SK-N-SH treated with all-trans-retinoic acid at 6 μM for 48 hours (cell line): Measurements from ENCODE around the gene AIG1.

ENCODE experiments used
- ATAC-seq: fragments of 200-7000 bp; cut with Tn5 transposase; 3 replicates; pipeline ENCODE4 v1.9.1; 2020; ENCODE audit warnings: mild to moderate bottlenecking, moderate library complexity
- ARNTL ChIP-seq: fragments of 450-650 bp; formaldehyde crosslinking; IDR thresholded peaks from 2 replicates; pipeline ENCODE4 v1.5.0; 2020; ENCODE audit warnings: low read depth, mild to moderate bottlenecking, moderate library complexity, borderline replicate concordance
- BACH2 ChIP-seq: fragments of 250-450 bp; sonication (Bioruptor Pico); IDR thresholded peaks from 2 replicates; pipeline ENCODE4 v1.9.0; 2021; ENCODE audit warnings: mild to moderate bottlenecking, borderline replicate concordance
- CREB5 ChIP-seq: fragments of 250-450 bp; sonication (Bioruptor Pico); IDR thresholded peaks from 2 replicates; pipeline ENCODE4 v1.5.1; 2020; ENCODE audit warnings: low read depth, mild to moderate bottlenecking, moderate library complexity
- CSDC2 ChIP-seq: fragments of 250-450 bp; sonication (Bioruptor Pico); IDR thresholded peaks from 2 replicates; pipeline ENCODE4 v1.5.0; 2020; ENCODE audit warnings: mild to moderate bottlenecking, moderate library complexity
- CSRNP3 ChIP-seq: fragments of 250-450 bp; sonication (Bioruptor Pico); IDR thresholded peaks from 2 replicates; pipeline ENCODE4 v1.5.1; 2021; ENCODE audit warnings: mild to moderate bottlenecking, moderate library complexity
- ESRRG ChIP-seq: fragments of 250-450 bp; sonication (Bioruptor Pico); IDR thresholded peaks from 2 replicates; pipeline ENCODE4 v1.6.1; 2021; ENCODE audit warnings: mild to moderate bottlenecking
- ISL1 ChIP-seq: fragments of 250-450 bp; sonication (Bioruptor Pico); IDR thresholded peaks from 2 replicates; pipeline ENCODE4 v2.1.2; 2022; ENCODE audit warnings: mild to moderate bottlenecking, moderate library complexity
- OSR1 ChIP-seq: fragments of 250-450 bp; sonication (Bioruptor Pico); IDR thresholded peaks from 2 replicates; pipeline ENCODE4 v1.8.0; 2022; ENCODE audit warnings: moderate library complexity, mild to moderate bottlenecking, inconsistent platforms
- RARB ChIP-seq: fragments of 250-450 bp; sonication (Bioruptor Pico); IDR thresholded peaks from 2 replicates; pipeline ENCODE4 v1.8.0; 2021; ENCODE audit warnings: mild to moderate bottlenecking, moderate library complexity
- SNAI2 ChIP-seq: fragments of 250-450 bp; sonication (Bioruptor Pico); IDR thresholded peaks from 2 replicates; pipeline ENCODE4 v1.5.0; 2020; ENCODE audit warnings: mild to moderate bottlenecking, moderate library complexity
- TCF4 ChIP-seq: fragments of 250-450 bp; sonication (Bioruptor Pico); IDR thresholded peaks from 2 replicates; pipeline ENCODE4 v1.8.0; 2021; ENCODE audit warnings: mild to moderate bottlenecking, moderate library complexity, borderline replicate concordance
- TOX ChIP-seq: fragments of 250-450 bp; sonication (Bioruptor Pico); IDR thresholded peaks from 2 replicates; pipeline ENCODE4 v1.8.0; 2021; ENCODE audit warnings: mild to moderate bottlenecking, moderate library complexity, borderline replicate concordance
- ZC3H10 ChIP-seq: fragments of 250-450 bp; sonication (Bioruptor Pico); IDR thresholded peaks from 2 replicates; pipeline ENCODE4 v1.5.1; 2021; ENCODE audit warnings: mild to moderate bottlenecking, moderate library complexity
- ZFP3 ChIP-seq: fragments of 250-450 bp; sonication (Bioruptor Pico); IDR thresholded peaks from 2 replicates; pipeline ENCODE4 v1.5.0; 2020; ENCODE audit warnings: mild to moderate bottlenecking, moderate library complexity
- ZFP30 ChIP-seq: fragments of 450-650 bp; formaldehyde crosslinking; IDR thresholded peaks from 2 replicates; pipeline ENCODE4 v1.5.0; 2022; ENCODE audit warnings: mild to moderate bottlenecking, moderate library complexity
- ZNF565 ChIP-seq: fragments of 450-650 bp; formaldehyde crosslinking; conservative IDR thresholded peaks from 2 replicates; pipeline ENCODE4 v1.5.0; 2020; ENCODE audit warnings: low read depth, mild to moderate bottlenecking, moderate library complexity
- ZNF8 ChIP-seq: fragments of 450-650 bp; formaldehyde crosslinking; IDR thresholded peaks from 2 replicates; pipeline ENCODE4 v1.5.0; 2020; ENCODE audit warnings: mild to moderate bottlenecking, moderate library complexity
- TF ChIP-seq, protein P1 (sequence below): fragments of 250-450 bp; sonication (Bioruptor Pico); IDR thresholded peaks from 2 replicates; pipeline ENCODE4 v1.5.0; 2020; ENCODE audit warnings: mild to moderate bottlenecking, moderate library complexity
- TF ChIP-seq, protein P2 (sequence below): fragments of 250-450 bp; sonication (Bioruptor Pico); IDR thresholded peaks from 2 replicates; pipeline ENCODE4 v1.8.0; 2020; ENCODE audit warnings: mild to moderate bottlenecking, moderate library complexity, borderline replicate concordance
- TF ChIP-seq, protein P3 (sequence below): fragments of 250-450 bp; sonication (Bioruptor Pico); IDR thresholded peaks from 2 replicates; pipeline ENCODE4 v1.8.0; 2021; ENCODE audit warnings: low read depth, mild to moderate bottlenecking, moderate library complexity, borderline replicate concordance

Gene AIG1

GRCh38 chr6:143247586-143247985 lies 186.9 kb downstream of the AIG1 start (continued):
- TF ChIP-seq OSR1 (CRISPR knock-in tag): no peak
- TF ChIP-seq ZFP3 (CRISPR knock-in tag): no peak
- no peak for TF ChIP-seq ZC3H10 (CRISPR knock-in tag)

DNA sequence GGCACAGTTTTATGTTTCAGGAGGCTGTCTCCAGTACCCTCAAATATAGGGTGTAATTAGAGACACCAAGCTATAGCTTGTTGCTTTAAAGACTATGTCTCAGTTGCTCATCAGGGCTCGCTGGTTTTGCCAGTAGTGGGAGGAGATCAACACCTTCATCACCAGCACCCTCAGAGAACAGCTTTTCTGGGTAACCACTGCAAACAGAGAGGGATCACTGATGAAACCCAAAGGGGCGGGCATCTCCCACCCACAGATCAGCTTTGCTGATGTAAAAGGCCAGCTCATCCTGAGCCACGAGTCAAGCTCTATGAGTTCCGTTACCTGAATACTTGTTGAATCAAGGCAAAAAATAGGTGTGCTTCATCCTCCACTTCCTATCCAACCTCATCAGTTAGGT lies 187.7 kb downstream of the AIG1 start:
- no peak for TF ChIP-seq ZNF565 (CRISPR knock-in tag)
- TF ChIP-seq ZNF8 (CRISPR knock-in tag): no peak
- no peak for TF ChIP-seq ZFP3 (CRISPR knock-in tag)
- TF ChIP-seq, protein P1, sequence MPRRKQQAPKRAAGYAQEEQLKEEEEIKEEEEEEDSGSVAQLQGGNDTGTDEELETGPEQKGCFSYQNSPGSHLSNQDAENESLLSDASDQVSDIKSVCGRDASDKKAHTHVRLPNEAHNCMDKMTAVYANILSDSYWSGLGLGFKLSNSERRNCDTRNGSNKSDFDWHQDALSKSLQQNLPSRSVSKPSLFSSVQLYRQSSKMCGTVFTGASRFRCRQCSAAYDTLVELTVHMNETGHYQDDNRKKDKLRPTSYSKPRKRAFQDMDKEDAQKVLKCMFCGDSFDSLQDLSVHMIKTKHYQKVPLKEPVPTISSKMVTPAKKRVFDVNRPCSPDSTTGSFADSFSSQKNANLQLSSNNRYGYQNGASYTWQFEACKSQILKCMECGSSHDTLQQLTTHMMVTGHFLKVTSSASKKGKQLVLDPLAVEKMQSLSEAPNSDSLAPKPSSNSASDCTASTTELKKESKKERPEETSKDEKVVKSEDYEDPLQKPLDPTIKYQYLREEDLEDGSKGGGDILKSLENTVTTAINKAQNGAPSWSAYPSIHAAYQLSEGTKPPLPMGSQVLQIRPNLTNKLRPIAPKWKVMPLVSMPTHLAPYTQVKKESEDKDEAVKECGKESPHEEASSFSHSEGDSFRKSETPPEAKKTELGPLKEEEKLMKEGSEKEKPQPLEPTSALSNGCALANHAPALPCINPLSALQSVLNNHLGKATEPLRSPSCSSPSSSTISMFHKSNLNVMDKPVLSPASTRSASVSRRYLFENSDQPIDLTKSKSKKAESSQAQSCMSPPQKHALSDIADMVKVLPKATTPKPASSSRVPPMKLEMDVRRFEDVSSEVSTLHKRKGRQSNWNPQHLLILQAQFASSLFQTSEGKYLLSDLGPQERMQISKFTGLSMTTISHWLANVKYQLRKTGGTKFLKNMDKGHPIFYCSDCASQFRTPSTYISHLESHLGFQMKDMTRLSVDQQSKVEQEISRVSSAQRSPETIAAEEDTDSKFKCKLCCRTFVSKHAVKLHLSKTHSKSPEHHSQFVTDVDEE (CRISPR knock-in tag): no peak
- TF ChIP-seq CSDC2 (CRISPR knock-in tag): no peak
- no peak for TF ChIP-seq CSRNP3 (CRISPR knock-in tag)
- no peak for TF ChIP-seq ARNTL (CRISPR knock-in tag)
- TF ChIP-seq SNAI2 (CRISPR knock-in tag): no peak
- no peak for TF ChIP-seq CREB5 (CRISPR knock-in tag)
- no peak for TF ChIP-seq RARB
- TF ChIP-seq, all 23 proteins: peak for 0
- ATAC-seq: no peak

- no peak for ATAC-seq
- TF ChIP-seq, protein P2, sequence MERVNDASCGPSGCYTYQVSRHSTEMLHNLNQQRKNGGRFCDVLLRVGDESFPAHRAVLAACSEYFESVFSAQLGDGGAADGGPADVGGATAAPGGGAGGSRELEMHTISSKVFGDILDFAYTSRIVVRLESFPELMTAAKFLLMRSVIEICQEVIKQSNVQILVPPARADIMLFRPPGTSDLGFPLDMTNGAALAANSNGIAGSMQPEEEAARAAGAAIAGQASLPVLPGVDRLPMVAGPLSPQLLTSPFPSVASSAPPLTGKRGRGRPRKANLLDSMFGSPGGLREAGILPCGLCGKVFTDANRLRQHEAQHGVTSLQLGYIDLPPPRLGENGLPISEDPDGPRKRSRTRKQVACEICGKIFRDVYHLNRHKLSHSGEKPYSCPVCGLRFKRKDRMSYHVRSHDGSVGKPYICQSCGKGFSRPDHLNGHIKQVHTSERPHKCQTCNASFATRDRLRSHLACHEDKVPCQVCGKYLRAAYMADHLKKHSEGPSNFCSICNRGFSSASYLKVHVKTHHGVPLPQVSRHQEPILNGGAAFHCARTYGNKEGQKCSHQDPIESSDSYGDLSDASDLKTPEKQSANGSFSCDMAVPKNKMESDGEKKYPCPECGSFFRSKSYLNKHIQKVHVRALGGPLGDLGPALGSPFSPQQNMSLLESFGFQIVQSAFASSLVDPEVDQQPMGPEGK (CRISPR knock-in tag): no peak
- TF ChIP-seq ZFP3 (CRISPR knock-in tag) (no peak), OSR1 (CRISPR knock-in tag) (no peak), TCF4 (no peak), BACH2 (CRISPR knock-in tag) (no peak), ZC3H10 (CRISPR knock-in tag) (no peak), ESRRG (no peak), ZNF8 (CRISPR knock-in tag) (no peak), ZNF565 (CRISPR knock-in tag) (no peak)
- TF ChIP-seq, protein P3, sequence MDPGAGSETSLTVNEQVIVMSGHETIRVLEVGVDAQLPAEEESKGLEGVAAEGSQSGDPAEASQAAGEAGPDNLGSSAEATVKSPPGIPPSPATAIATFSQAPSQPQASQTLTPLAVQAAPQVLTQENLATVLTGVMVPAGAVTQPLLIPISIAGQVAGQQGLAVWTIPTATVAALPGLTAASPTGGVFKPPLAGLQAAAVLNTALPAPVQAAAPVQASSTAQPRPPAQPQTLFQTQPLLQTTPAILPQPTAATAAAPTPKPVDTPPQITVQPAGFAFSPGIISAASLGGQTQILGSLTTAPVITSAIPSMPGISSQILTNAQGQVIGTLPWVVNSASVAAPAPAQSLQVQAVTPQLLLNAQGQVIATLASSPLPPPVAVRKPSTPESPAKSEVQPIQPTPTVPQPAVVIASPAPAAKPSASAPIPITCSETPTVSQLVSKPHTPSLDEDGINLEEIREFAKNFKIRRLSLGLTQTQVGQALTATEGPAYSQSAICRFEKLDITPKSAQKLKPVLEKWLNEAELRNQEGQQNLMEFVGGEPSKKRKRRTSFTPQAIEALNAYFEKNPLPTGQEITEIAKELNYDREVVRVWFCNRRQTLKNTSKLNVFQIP: no peak
These were observed 190.6 kb downstream of the AIG1 start for GRCh38 chr6:143251288-143251687.

DNA sequence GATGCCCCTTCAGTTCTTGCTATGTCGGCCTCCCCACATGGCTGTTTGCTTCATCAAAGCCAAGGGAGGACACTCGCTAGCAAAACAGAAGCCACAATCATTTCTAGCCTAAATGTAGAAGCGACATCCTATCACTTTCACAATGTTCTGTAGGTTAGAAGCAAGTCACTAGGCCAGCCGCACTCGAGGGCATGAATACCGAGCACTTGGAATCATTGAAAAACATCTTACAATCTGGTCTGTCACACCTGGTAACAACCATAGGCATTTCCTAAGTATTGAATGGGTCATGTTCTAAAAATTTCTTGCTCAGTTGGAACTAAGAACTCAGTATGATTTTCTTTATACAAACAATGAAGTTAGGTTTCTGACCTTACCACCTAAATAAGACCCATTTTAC lies 192.3 kb downstream of the AIG1 start:
- ATAC-seq: no peak
- no peak for TF ChIP-seq BACH2 (CRISPR knock-in tag)
- TF ChIP-seq ZFP3 (CRISPR knock-in tag): no peak
- TF ChIP-seq OSR1 (CRISPR knock-in tag): no peak
- no peak for TF ChIP-seq ZC3H10 (CRISPR knock-in tag)
- TF ChIP-seq CSRNP3 (CRISPR knock-in tag): no peak
- no peak for TF ChIP-seq SNAI2 (CRISPR knock-in tag)
- no peak for TF ChIP-seq ISL1 (CRISPR knock-in tag)
- TF ChIP-seq ZNF8 (CRISPR knock-in tag): no peak
- no peak for TF ChIP-seq ZNF565 (CRISPR knock-in tag)
- no peak for TF ChIP-seq CREB5 (CRISPR knock-in tag)
- TF ChIP-seq CSDC2 (CRISPR knock-in tag): no peak
- no peak for TF ChIP-seq ZFP30 (CRISPR knock-in tag)
- TF ChIP-seq TOX: no peak
- TF ChIP-seq, protein P1 (CRISPR knock-in tag): no peak
